Caco-2 (cell line): Measurements from ENCODE around the gene DUOX2. TPM values are rescaled to one million over a fixed set of nuclear protein-coding genes. Genes with fewer than 3 reads are reported as not detected.
"Not testable (repeated sequence)": the region's sequence is repeated elsewhere in the genome, so short reads cannot be mapped to it uniquely, and the experiment has no call there.

Experiments used
- BruUV-seq: library from RNA; stranded (reverse); fragments of 400-500 nt; replicated peaks from 2 replicates; lab custom pipeline; 2021; lab: Mats Ljungman, UMichigan
- CTCF ChIA-PET: fragments of 300-600 bp; sonication (Branson Sonifier 250); formaldehyde crosslinking; loops from one replicate; lab custom pipeline; 2022; ENCODE audit warnings: antibody characterized with exemption; lab: Charles Lee
- POLR2A ChIA-PET: fragments of 300-600 bp; sonication (Branson Sonifier 250); formaldehyde crosslinking; loops from one replicate; lab custom pipeline; 2022; ENCODE audit warnings: antibody characterized with exemption; lab: Charles Lee
- DNase-seq, 2 experiments: peaks; one replicate each; pipeline versions ENCODE4 v3.0.0 to v3.0.0-alpha.2; 2020 to 2022
- H3K27me3 ChIP-seq: replicated peaks from 2 replicates; pipeline ENCODE4 v1.6.0; 2011; ENCODE audit warnings: low read length; ENCODE audit not compliant: control insufficient read depth, insufficient read depth
- H3K36me3 ChIP-seq: 2 replicates; pipeline ENCODE4 v1.5.1; 2011; ENCODE audit warnings: low read length; ENCODE audit not compliant: control insufficient read depth, insufficient read depth
- H3K4me1 ChIP-seq: fragments of 250-450 bp; sonication (Bioruptor Pico); 2 replicates; pipeline ENCODE4 v1.5.1; 2020; ENCODE audit warnings: mild to moderate bottlenecking
- H3K4me3 ChIP-seq: 2 replicates; pipeline ENCODE4 v1.5.1; 2011; ENCODE audit warnings: low read depth, mild to moderate bottlenecking, control low read depth, low read length
- H3K9me3 ChIP-seq: fragments of 250-450 bp; sonication (Bioruptor Pico); 2 replicates; pipeline ENCODE4 v1.5.1; 2020; ENCODE audit warnings: mild to moderate bottlenecking, moderate library complexity
- H3K27ac Mint-ChIP-seq: one replicate; pipeline ENCODE4 v1.8.0; 2022; ENCODE audit warnings: mixed read lengths; ENCODE audit not compliant: unreplicated experiment
- H3K27me3 Mint-ChIP-seq: one replicate; pipeline ENCODE4 v1.8.0; 2022; ENCODE audit warnings: mixed read lengths; ENCODE audit not compliant: insufficient read depth, unreplicated experiment
- H3K36me3 Mint-ChIP-seq: one replicate; pipeline ENCODE4 v1.8.0; 2022; ENCODE audit warnings: mild to moderate bottlenecking, mixed read lengths; ENCODE audit not compliant: insufficient read depth, unreplicated experiment
- H3K4me1 Mint-ChIP-seq: one replicate; pipeline ENCODE4 v1.8.0; 2022; ENCODE audit warnings: low read depth, mixed read lengths; ENCODE audit not compliant: unreplicated experiment
- H3K4me3 Mint-ChIP-seq: one replicate; pipeline ENCODE4 v1.8.0; 2022; ENCODE audit warnings: mild to moderate bottlenecking, moderate library complexity, mixed read lengths; ENCODE audit not compliant: unreplicated experiment
- H3K9me3 Mint-ChIP-seq: one replicate; pipeline ENCODE4 v1.8.0; 2022; ENCODE audit warnings: mixed read lengths; ENCODE audit not compliant: unreplicated experiment
- CTCF ChIP-seq, 2 experiments: fragments of 200-600 bp in 1 of 2; IDR thresholded peaks; 1 replicate in 1 of 2; 2 replicates in 1 of 2; pipeline versions ENCODE4 v1.5.1 to v1.8.0; 2011 to 2022; ENCODE audit warnings: antibody characterized with exemption in 1 of 2, control low read depth in 1 of 2, inconsistent platforms in 1 of 2, low read depth in 1 of 2, low read length in 1 of 2, mild to moderate bottlenecking in 1 of 2, moderate library complexity in 1 of 2; ENCODE audit not compliant: insufficient read depth in 1 of 2, severe bottlenecking in 1 of 2, unreplicated experiment in 1 of 2
- intact Hi-C: fragments of 100-400 bp; cut with micrococcal nuclease; formaldehyde crosslinking; loops from one replicate; pipeline ENCODE4 v1.10.0; 2022; ENCODE audit not compliant: unreplicated experiment
- total RNA-seq: library from RNA; stranded (reverse); gene quantifications from 2 replicates; pipeline ENCODE4 v1.2.3, GENCODE V29; 2022

The DUOX2 gene
- total RNA-seq, 1 experiment from 2014 or later: 6.9 TPM

GRCh38 chr15:45058690-45059675 is 55.0 kb downstream of the DUOX2 start:
- H3K36me3 ChIP-seq, H3K27me3 Mint-ChIP-seq, H3K9me3 ChIP-seq, H3K4me3 Mint-ChIP-seq, H3K4me3 ChIP-seq, H3K4me1 ChIP-seq, intact Hi-C loops, BruUV-seq, CTCF ChIA-PET, H3K4me1 Mint-ChIP-seq, H3K27me3 ChIP-seq: not testable (repeated sequence)
- POLR2A ChIA-PET: interaction anchor here (0.6 kb wide), 2 partner anchors 22 to 185 kb away, joined by 4 to 5 read pairs; no protein-coding TSS in a partner anchor
- H3K36me3 Mint-ChIP-seq: peaks cover 56% of the 10 kb centered on the region
- peak overlapping the region; percentile 29 for H3K27ac Mint-ChIP-seq
- peak; percentile 52 to 55 for DNase-seq
- H3K9me3 Mint-ChIP-seq: peaks cover 15% of the 10 kb centered on the region

GRCh38 chr15:45052676-45053075 is 61.3 kb downstream of the DUOX2 start:
- BruUV-seq, H3K36me3 ChIP-seq, H3K9me3 ChIP-seq, POLR2A ChIA-PET, CTCF ChIA-PET, H3K9me3 Mint-ChIP-seq, H3K27me3 Mint-ChIP-seq, H3K4me3 ChIP-seq, DNase-seq, H3K4me3 Mint-ChIP-seq, H3K27ac Mint-ChIP-seq, intact Hi-C loops, H3K27me3 ChIP-seq: not testable (repeated sequence)
- peaks cover 51% of the 10 kb centered on the region for H3K36me3 Mint-ChIP-seq
- peaks cover 12% of the 10 kb centered on the region for H3K4me1 Mint-ChIP-seq
- H3K4me1 ChIP-seq: peaks cover 26% of the 10 kb centered on the region

DNA sequence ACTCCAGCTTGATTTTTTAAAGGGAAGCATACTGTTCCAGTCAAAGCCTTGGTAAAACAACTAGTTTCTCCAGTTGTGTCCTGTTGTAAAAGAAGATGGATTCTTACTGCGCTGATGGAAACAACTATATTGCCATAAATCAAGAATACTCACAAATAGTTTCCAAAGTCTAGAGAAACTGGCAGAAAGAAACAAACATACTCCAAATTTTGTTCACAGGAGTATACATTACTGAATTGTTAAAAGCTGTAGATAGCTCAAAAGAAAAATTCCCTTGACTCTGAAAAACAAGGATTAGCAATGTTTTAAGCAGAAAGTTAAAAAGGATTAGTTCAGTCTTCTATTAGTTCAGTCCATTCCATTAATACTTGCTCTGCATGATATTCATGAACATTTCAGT is 63.4 kb downstream of the DUOX2 start:
- Mint-ChIP-seq H3K27me3 (no peaks in the 10 kb centered on the region), H3K27ac (no peak overlapping the region), H3K9me3 (no peaks in the 10 kb centered on the region), H3K4me1 (peaks cover 12% of the 10 kb centered on the region), H3K36me3 (peaks cover 44% of the 10 kb centered on the region), H3K4me3 (no peak overlapping the region)
- CTCF ChIA-PET: no interaction called here
- POLR2A ChIA-PET: no interaction called here
- no peak for TF ChIP-seq CTCF (IDR thresholded peaks at IDR 0.05; ENCODE audit: insufficient read depth in 1 of 2, low read depth in 1 of 2, low read length in 1 of 2, severe bottlenecking in 1 of 2, unreplicated experiment in 1 of 2)
- DNase-seq: no peak
- Histone ChIP-seq H3K36me3 (no peaks in the 10 kb centered on the region; the same call in 1 of the 2 replicates), H3K27me3 (no peaks in the 10 kb centered on the region), H3K9me3 (peaks cover 5% of the 10 kb centered on the region), H3K4me1 (peaks cover 26% of the 10 kb centered on the region), H3K4me3 (no peak overlapping the region)
- no TSS peak for BruUV-seq
- intact Hi-C loops: no loop called here
